ENCODE measurements around the gene PPP6R1.
"Not testable (repeated sequence)": the region's sequence is repeated elsewhere in the genome, so short reads cannot be mapped to it uniquely, and the experiment has no call there.

PPP6R1 gene

GRCh38 chr19:55228015-55228391 is 30.8 kb downstream of the PPP6R1 start:
- peaks cover 60 to 98% (median 89%) of the 10 kb centered on the region in 11 experiments; a peak in 21 of 22 replicates for H4K20me1 ChIP-seq
- TF ChIP-seq Cebpa-rat (IDR thresholded peaks at IDR 0.05) = no peak
- H3K36me3 ChIP-seq = peaks cover 74 to 94% (median 89%) of the 10 kb centered on the region in 11 experiments
- H3K27me3 ChIP-seq = no peaks in the 10 kb centered on the region
- no peaks in the 10 kb centered on the region for H3K9me3 ChIP-seq (replicated peaks in 1 of 11)
- no peak overlapping the region for H3K4me2 ChIP-seq
- H3K4me3 ChIP-seq = no peak overlapping the region
- no peak overlapping the region for H3K9ac ChIP-seq
- no peak overlapping the region for H3K27ac ChIP-seq
- peaks cover 0 to 11% (median 0%) of the 10 kb centered on the region in 10 experiments; a peak in 4 of 20 replicates for H3K4me1 ChIP-seq

DNA sequence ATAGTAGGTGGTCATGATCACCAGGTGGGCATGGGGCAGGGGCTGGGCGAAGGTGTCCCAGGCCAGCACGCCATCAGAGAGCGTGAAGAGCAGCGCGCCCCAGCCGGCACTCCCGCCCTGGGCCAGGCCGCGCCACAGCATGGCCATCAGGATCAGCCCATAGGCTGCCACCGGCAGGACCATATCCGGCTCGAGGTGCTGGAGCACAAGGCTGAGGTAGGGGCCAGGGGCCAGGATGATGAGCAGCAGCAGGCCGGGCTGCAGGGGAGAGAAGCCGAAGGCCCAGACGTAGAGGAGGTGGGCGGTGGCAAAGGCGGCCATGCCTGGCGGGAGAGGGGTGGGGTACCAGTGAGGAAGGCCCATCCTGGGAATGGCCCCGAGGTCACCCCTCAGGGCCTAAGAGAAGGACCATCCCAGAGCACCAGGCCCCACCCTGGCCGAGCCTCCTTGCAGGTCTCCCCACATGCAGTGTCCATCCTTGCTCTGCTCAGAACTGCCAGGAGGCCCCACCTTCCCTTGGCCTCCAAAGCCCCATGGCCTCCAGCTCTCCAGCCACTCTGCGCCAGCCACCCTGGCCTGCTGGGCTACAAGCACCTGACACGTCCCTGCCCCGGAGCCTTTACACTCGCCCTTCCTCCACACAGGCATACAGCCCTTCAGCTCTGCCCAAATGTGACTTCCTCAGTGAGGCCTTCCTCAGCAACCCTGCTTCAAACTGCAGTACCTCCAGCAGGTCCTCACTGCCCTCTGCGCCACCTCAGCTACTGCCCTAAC is 31.4 kb downstream of the PPP6R1 start:
- Histone ChIP-seq H4K20me1 (peaks cover 55 to 97% (median 88%) of the 10 kb centered on the region in 11 experiments; a peak in 21 of 22 replicates), H3K4me2 (no peak overlapping the region), H3K36me3 (peaks cover 68 to 94% (median 85%) of the 10 kb centered on the region in 11 experiments), H3K9ac (no peak overlapping the region), H3K9me3 (replicated peaks in 1 of 11) (no peaks in the 10 kb centered on the region), H3K27me3 (no peaks in the 10 kb centered on the region), H3K4me3 (no peak overlapping the region), H3K27ac (no peak overlapping the region), H3K4me1 (peaks cover 0 to 8% (median 0%) of the 10 kb centered on the region in 10 experiments; a peak in 4 of 20 replicates)
- no peak for TF ChIP-seq Cebpa-rat (IDR thresholded peaks at IDR 0.05)

- Histone ChIP-seq H3K9me3 (replicated peaks in 1 of 11) (no peaks in the 10 kb centered on the region), H3K27me3 (no peaks in the 10 kb centered on the region), H3K4me3 (no peak overlapping the region), H3K27ac (no peak overlapping the region), H3K36me3 (peaks cover 62 to 89% (median 78%) of the 10 kb centered on the region in 11 experiments), H3K9ac (no peak overlapping the region), H3K4me2 (no peak overlapping the region), H4K20me1 (peaks cover 49 to 97% (median 83%) of the 10 kb centered on the region in 11 experiments; a peak in 21 of 22 replicates), H3K4me1 (peaks cover 0 to 1% (median 0%) of the 10 kb centered on the region in 10 experiments; a peak in 2 of 20 replicates)
- TF ChIP-seq Cebpa-rat (IDR thresholded peaks at IDR 0.05) = no peak
These were observed 32.0 kb downstream of the PPP6R1 start for GRCh38 chr19:55226788-55227187.

DNA sequence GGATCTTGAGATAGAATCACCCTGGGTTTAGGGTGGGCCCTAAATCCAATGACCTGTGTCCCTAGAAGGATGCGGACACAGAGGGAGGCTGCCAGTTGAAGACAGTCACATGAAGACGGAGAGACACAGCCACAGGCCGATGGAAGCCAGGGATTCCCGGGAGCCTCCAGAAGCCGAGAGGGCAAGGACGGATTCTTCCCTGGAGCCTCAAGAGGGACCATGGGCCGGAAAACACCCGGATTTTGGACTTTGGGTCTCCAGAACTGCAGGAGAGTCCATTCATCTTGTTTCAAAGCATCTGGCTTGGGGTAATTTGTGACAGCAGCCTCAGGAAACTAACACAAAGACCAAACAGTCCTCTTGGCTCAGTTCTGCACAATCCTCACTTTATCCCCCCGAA is 32.5 kb downstream of the PPP6R1 start:
- no peak for TF ChIP-seq Cebpa-rat (IDR thresholded peaks at IDR 0.05)
- H3K9ac ChIP-seq = no peak overlapping the region
- no peak overlapping the region for H3K4me3 ChIP-seq
- peaks cover 56 to 87% (median 75%) of the 10 kb centered on the region in 11 experiments for H3K36me3 ChIP-seq
- H3K27me3 ChIP-seq = no peaks in the 10 kb centered on the region
- no peak overlapping the region for H3K27ac ChIP-seq
- no peak overlapping the region for H3K4me2 ChIP-seq
- no peaks in the 10 kb centered on the region for H3K4me1 ChIP-seq
- 0 out of 22 replicates have a peak, but pooled peaks cover 0 to under 1% (median 0%) of the 10 kb centered on the region in 11 experiments for H3K9me3 ChIP-seq (replicated peaks in 1 of 11)
- H4K20me1 ChIP-seq = peaks cover 44 to 95% (median 83%) of the 10 kb centered on the region in 11 experiments; a peak in 21 of 22 replicates

- H4K20me1 ChIP-seq = peaks cover 38 to 95% (median 84%) of the 10 kb centered on the region in 11 experiments; a peak in 21 of 22 replicates
- H3K9ac ChIP-seq = no peak overlapping the region
- H3K4me3 ChIP-seq = no peak overlapping the region
- TF ChIP-seq Cebpa-rat (IDR thresholded peaks at IDR 0.05) = no peak
- no peak overlapping the region for H3K27ac ChIP-seq
- no peaks in the 10 kb centered on the region for H3K4me1 ChIP-seq
- peaks cover 0 to 8% (median 3%) of the 10 kb centered on the region in 11 experiments; a peak in 4 of 22 replicates for H3K9me3 ChIP-seq (replicated peaks in 1 of 11)
- H3K4me2 ChIP-seq = no peak overlapping the region
- no peaks in the 10 kb centered on the region for H3K27me3 ChIP-seq
- peaks cover 50 to 86% (median 68%) of the 10 kb centered on the region in 11 experiments for H3K36me3 ChIP-seq
These were observed 33.3 kb downstream of the PPP6R1 start for GRCh38 chr19:55225415-55225958.

- not testable (repeated sequence) for H3K9ac ChIP-seq
These were observed 34.0 kb downstream of the PPP6R1 start for GRCh38 chr19:55224679-55225414.

DNA sequence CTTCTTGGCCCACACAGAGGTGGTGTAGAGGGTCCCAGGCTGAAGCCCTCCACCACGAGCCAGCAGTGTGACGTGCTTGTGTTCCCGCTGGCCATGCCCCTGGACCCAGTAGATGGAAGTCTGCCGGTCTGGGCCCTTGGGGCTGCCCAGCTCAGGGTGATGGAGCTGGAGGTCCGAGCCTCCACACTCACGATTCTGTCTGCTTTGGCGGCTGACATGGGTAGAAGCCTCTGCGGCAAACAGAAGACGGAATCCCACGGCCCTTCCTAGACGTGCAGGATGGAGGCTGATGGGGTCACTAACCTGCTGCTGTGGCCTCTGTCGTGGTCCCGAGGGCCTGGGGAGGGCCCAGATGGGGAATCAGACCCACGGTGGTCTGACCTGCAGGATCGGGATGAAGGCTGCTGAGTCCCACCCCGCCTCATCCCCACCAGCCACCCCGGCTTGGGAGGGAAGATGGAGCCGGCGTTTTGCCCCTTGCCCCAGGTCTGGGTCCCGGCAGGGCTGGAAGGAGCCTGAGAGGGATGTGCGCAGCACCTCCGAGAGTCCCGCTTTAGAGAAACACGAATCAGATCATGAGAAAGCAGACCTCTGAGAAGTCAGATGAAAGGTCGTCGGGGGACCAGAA is 34.7 kb downstream of the PPP6R1 start:
- TF ChIP-seq Cebpa-rat (IDR thresholded peaks at IDR 0.05) = no peak
- Histone ChIP-seq H3K36me3 (peaks cover 37 to 72% (median 55%) of the 10 kb centered on the region in 11 experiments), H3K4me3 (no peak overlapping the region), H4K20me1 (peaks cover 38 to 92% (median 82%) of the 10 kb centered on the region in 11 experiments; a peak in 21 of 22 replicates), H3K4me2 (no peak overlapping the region), H3K27me3 (no peaks in the 10 kb centered on the region), H3K27ac (no peak overlapping the region), H3K9ac (no peak overlapping the region), H3K9me3 (replicated peaks in 1 of 11) (peaks cover 0 to 10% (median 3%) of the 10 kb centered on the region in 11 experiments; a peak in 4 of 22 replicates), H3K4me1 (no peaks in the 10 kb centered on the region)

More at GRCh38 chr19:55224679-55225414, 34.0 kb downstream of the PPP6R1 start:
- peaks cover 0 to 10% (median 3%) of the 10 kb centered on the region in 11 experiments; a peak in 4 of 22 replicates for H3K9me3 ChIP-seq (replicated peaks in 1 of 11)
- not testable (repeated sequence) for H3K27me3 ChIP-seq, H3K4me1 ChIP-seq, H3K27ac ChIP-seq, H3K4me3 ChIP-seq, H3K4me2 ChIP-seq
- H3K36me3 ChIP-seq = peaks cover 44 to 79% (median 62%) of the 10 kb centered on the region in 11 experiments
- peaks cover 38 to 94% (median 85%) of the 10 kb centered on the region in 11 experiments; a peak in 21 of 22 replicates for H4K20me1 ChIP-seq

- Histone ChIP-seq H3K27ac (no peak overlapping the region), H3K36me3 (peaks cover 31 to 66% (median 48%) of the 10 kb centered on the region in 11 experiments), H3K4me2 (no peak overlapping the region), H3K9ac (no peak overlapping the region), H3K4me3 (no peak overlapping the region), H3K9me3 (replicated peaks in 1 of 11) (peaks cover 0 to 10% (median 3%) of the 10 kb centered on the region in 11 experiments; a peak in 4 of 22 replicates), H3K4me1 (no peaks in the 10 kb centered on the region), H3K27me3 (no peaks in the 10 kb centered on the region), H4K20me1 (peaks cover 32 to 89% (median 75%) of the 10 kb centered on the region in 11 experiments; a peak in 21 of 22 replicates)
- no peak for TF ChIP-seq Cebpa-rat (IDR thresholded peaks at IDR 0.05)
These were observed 35.4 kb downstream of the PPP6R1 start for GRCh38 chr19:55223291-55224037.

Data from BLaER1 treated with 17β-estradiol and CSF1 and Interleukin-3, amounts not matched to agents 10 nM and 100 nM (cell line).